K562 (cell line): ENCODE results near the gene ROM1. TPM values are rescaled to one million over a fixed set of nuclear protein-coding genes. Genes with fewer than 3 reads are reported as not detected.

Experiments
- BCOR ChIP-seq: fragments of 450-650 bp; IDR thresholded peaks from 2 replicates; pipeline ENCODE4 v1.6.1; 2016
- COPS2 ChIP-seq: fragments of 450-650 bp; conservative IDR thresholded peaks from 2 replicates; pipeline ENCODE4 v1.6.1; 2016; ENCODE audit warnings: mild to moderate bottlenecking, moderate library complexity
- CREM ChIP-seq: IDR thresholded peaks from 2 replicates; pipeline ENCODE4 v1.6.1; 2014; ENCODE audit warnings: antibody characterized with exemption, low read depth
- DPF2 ChIP-seq: fragments of 450-650 bp; IDR thresholded peaks from 2 replicates; pipeline ENCODE4 v1.6.1; 2016
- GATA2 ChIP-seq: sonication (generic); formaldehyde crosslinking; IDR thresholded peaks from 2 replicates; pipeline ENCODE4 v1.4.0; 2020; ENCODE audit warnings: mild to moderate bottlenecking, missing genetic modification reagents
- GATAD2B ChIP-seq: fragments of 450-650 bp; IDR thresholded peaks from 2 replicates; pipeline ENCODE4 v1.6.1; 2017; ENCODE audit warnings: mild to moderate bottlenecking, borderline replicate concordance
- MAFG ChIP-seq: fragments of 450-650 bp; conservative IDR thresholded peaks from 2 replicates; pipeline ENCODE4 v1.6.1; 2016; ENCODE audit warnings: missing genetic modification characterization, missing compliant biosample characterization
- MAFK ChIP-seq: IDR thresholded peaks from 2 replicates; pipeline ENCODE4 v1.6.1; 2011; ENCODE audit warnings: low read length, improper control_type of control experiment
- MIER1 ChIP-seq: fragments of 450-650 bp; IDR thresholded peaks from 2 replicates; pipeline ENCODE4 v1.6.1; 2016; ENCODE audit warnings: antibody characterized with exemption, mild to moderate bottlenecking, low read depth
- NFATC3 ChIP-seq: fragments of 450-650 bp; IDR thresholded peaks from 2 replicates; pipeline ENCODE4 v1.6.1; 2017; ENCODE audit warnings: mild to moderate bottlenecking
- NFRKB ChIP-seq: fragments of 450-650 bp; IDR thresholded peaks from 2 replicates; pipeline ENCODE4 v1.6.1; 2016; ENCODE audit warnings: low read depth
- NR2C2 ChIP-seq, 2 experiments: fragments of 200-800 bp in 1 of 2; sonication (Bioruptor generic) in 1 of 2; sonication (generic) in 1 of 2; formaldehyde crosslinking in 1 of 2; IDR thresholded peaks; 2 replicates each; pipeline versions ENCODE4 v1.6.1 to v1.8.0; 2016 to 2022; ENCODE audit warnings: mild to moderate bottlenecking in 1 of 2, missing compliant biosample characterization in 1 of 2, missing genetic modification characterization in 1 of 2, missing genetic modification reagents in 1 of 2
- PHTF2 ChIP-seq: fragments of 250-450 bp; sonication (Bioruptor Pico); IDR thresholded peaks from 2 replicates; pipeline ENCODE4 v1.5.0; 2021; ENCODE audit warnings: mild to moderate bottlenecking
- POLR3A ChIP-seq: IDR thresholded peaks from 2 replicates; pipeline ENCODE4 v1.6.1; 2011; ENCODE audit warnings: borderline replicate concordance, mild to moderate bottlenecking, moderate library complexity; ENCODE audit not compliant: insufficient read length, insufficient read depth; ENCODE audit errors: extremely low read depth
- RBM22 ChIP-seq: fragments of 200-400 bp; formaldehyde crosslinking; IDR thresholded peaks from 2 replicates; pipeline ENCODE4 v1.6.1; 2018; ENCODE audit warnings: low read length, low read depth; ENCODE audit not compliant: poor library complexity, severe bottlenecking
- SPI1 ChIP-seq: IDR thresholded peaks from 2 replicates; pipeline ENCODE4 v1.6.1; 2011; ENCODE audit warnings: low read depth, low read length, control low read depth, borderline replicate concordance
- TFAM ChIP-seq: fragments of 250-450 bp; sonication (Bioruptor Pico); conservative IDR thresholded peaks from 2 replicates; pipeline ENCODE4 v1.5.0; 2021; ENCODE audit warnings: mild to moderate bottlenecking, moderate library complexity
- ZFP36 ChIP-seq: fragments of 150-350 bp; IDR thresholded peaks from 2 replicates; pipeline ENCODE4 v1.6.1; 2018; ENCODE audit warnings: low read length, low read depth; ENCODE audit not compliant: partially characterized antibody
- ZNF384 ChIP-seq: IDR thresholded peaks from 2 replicates; pipeline ENCODE4 v1.6.1; 2012; ENCODE audit warnings: low read depth, low read length, improper control_type of control experiment
- polyA plus RNA-seq, 8 experiments: library from polyadenylated mRNA; depleted of rRNA in 4 of 8; stranded (reverse) in 5 of 8; unstranded in 3 of 8; fragments of >200 nt; fragmentation: Nextera tagmentation in 2 of 8; fragmentation: Illumina TruSeq in 1 of 8; extraction: Ambion mirVana in 2 of 8; extraction: Trizol in 1 of 8; gene quantifications; 2 replicates each; pipeline versions ENCODE4 v1.2.1 to v1.2.3, GENCODE V29; 2011 to 2014; ENCODE audit warnings: inconsistent platforms in 1 of 8, missing spikeins in 1 of 8
- total RNA-seq, 7 experiments: library from RNA; depleted of rRNA in 6 of 7; stranded (reverse); fragments of >200 nt in 6 of 7; fragmentation: Illumina TruSeq in 2 of 7; extraction: Trizol in 2 of 7; gene quantifications; 2 replicates each; pipeline versions ENCODE4 v1.2.1 to v1.2.3, GENCODE V29; 2011 to 2021; ENCODE audit warnings: low replicate concordance in 1 of 7
- TF ChIP-seq, protein P1 (sequence below): fragments of 450-650 bp; IDR thresholded peaks from 2 replicates; pipeline ENCODE4 v1.6.1; 2018; ENCODE audit warnings: mild to moderate bottlenecking, low read depth; ENCODE audit not compliant: partially characterized antibody
- TF ChIP-seq, protein P2 (sequence below): fragments of 250-450 bp; sonication (Bioruptor Pico); IDR thresholded peaks from 2 replicates; pipeline ENCODE4 v1.8.0; 2021; ENCODE audit warnings: moderate library complexity, mild to moderate bottlenecking, inconsistent platforms
- TF ChIP-seq, protein P3 (sequence below): IDR thresholded peaks from 2 replicates; pipeline ENCODE4 v1.6.1; 2011; ENCODE audit not compliant: insufficient read length; ENCODE audit errors: extremely low read depth
- TF ChIP-seq, protein P4 (sequence below), 2 experiments: fragments of 250-450 bp in 1 of 2; fragments of 450-650 bp in 1 of 2; sonication (Bioruptor Pico) in 1 of 2; IDR thresholded peaks; 2 replicates each; pipeline versions ENCODE4 v1.6.1 to v1.8.0; 2016 to 2021; ENCODE audit warnings: mild to moderate bottlenecking in 2 of 2, moderate library complexity in 2 of 2, missing compliant biosample characterization in 1 of 2, missing genetic modification characterization in 1 of 2

Gene ROM1
- total and polyA plus RNA-seq, 9 of the 15 experiments (the other 6 are each of a cell fraction or from before 2014, with no cell fraction given), result 0.75 to 4.0 (median 2.6) TPM

DNA sequence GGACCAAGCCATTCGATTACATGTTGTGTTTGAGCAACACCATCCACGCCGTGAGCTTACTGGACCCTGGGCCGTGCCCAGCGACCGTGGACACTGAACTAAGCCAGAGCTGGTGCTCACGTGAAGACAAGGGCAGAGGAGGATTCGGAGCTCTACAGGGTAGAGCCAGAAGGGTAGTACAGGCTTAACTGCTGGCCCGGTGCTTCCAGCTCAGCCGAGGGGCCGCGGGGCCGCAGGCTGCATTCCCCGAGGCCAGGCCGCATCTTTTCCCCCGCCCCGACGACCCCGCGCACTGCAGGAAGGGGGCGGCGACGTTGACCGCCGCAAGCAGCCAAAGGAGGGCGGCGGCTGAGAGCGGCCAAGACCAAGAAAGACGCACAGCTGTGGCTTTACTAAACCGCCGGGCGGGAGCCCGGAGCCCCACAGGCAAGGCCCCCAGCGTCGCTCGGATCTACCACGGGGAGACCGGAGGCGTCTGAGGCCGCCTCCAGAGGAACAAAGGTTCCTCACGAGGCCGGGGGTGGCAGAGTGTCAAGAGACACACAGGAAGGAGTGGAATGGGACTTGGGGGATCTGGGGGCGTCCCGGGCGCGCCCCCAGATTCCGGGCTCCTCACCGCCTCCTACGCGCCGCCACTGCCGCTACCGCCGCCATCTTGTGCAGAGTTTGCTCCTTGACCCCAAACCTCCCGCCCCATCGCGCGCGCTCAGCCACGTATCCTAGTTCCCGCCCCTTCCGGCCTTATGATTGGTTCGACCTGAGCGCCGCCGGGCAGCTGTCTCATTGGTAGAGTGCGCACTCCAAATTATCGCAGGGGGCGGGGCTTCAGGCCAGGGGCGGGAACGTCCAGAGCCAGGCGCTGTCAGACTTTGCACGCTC lies 33.1 kb downstream of the ROM1 start, which contains the start of gene GANAB (continued):
- TF ChIP-seq MAFG (tag) (no peak), RBM22 (peak; percentile 85), POLR3A (no peak), COPS2 (no peak), SPI1 (no peak), NFRKB (peak; percentile 74), MAFK (no peak), MIER1 (no peak), NR2C2 (CRISPR knock-in tag; IDR thresholded peaks at IDR 0.05) (peak; percentile 97), NR2C2 (tag; IDR thresholded peaks at IDR 0.05) (peak; percentile 99), PHTF2 (no peak), NFATC3 (no peak), GATAD2B (no peak), DPF2 (peak; percentile 20; the same call in 1 of the 2 replicates), TFAM (CRISPR knock-in tag) (no peak), CREM (peak; percentile 93), BCOR (no peak), ZNF384 (no peak), ZFP36 (no peak), GATA2 (CRISPR knock-in tag) (no peak)
- TF ChIP-seq, protein P1, sequence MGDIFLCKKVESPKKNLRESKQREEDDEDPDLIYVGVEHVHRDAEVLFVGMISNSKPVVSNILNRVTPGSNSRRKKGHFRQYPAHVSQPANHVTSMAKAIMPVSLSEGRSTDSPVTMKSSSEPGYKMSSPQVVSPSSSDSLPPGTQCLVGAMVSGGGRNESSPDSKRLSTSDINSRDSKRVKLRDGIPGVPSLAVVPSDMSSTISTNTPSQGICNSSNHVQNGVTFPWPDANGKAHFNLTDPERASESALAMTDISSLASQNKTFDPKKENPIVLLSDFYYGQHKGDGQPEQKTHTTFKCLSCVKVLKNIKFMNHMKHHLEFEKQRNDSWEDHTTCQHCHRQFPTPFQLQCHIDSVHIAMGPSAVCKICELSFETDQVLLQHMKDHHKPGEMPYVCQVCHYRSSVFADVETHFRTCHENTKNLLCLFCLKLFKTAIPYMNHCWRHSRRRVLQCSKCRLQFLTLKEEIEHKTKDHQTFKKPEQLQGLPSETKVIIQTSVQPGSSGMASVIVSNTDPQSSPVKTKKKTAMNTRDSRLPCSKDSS, result no peak
- TF ChIP-seq, protein P2, sequence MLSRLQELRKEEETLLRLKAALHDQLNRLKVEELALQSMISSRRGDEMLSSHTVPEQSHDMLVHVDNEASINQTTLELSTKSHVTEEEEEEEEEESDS (CRISPR knock-in tag), result no peak
- TF ChIP-seq, protein P3, sequence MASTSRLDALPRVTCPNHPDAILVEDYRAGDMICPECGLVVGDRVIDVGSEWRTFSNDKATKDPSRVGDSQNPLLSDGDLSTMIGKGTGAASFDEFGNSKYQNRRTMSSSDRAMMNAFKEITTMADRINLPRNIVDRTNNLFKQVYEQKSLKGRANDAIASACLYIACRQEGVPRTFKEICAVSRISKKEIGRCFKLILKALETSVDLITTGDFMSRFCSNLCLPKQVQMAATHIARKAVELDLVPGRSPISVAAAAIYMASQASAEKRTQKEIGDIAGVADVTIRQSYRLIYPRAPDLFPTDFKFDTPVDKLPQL, result no peak
- TF ChIP-seq, protein P4, sequence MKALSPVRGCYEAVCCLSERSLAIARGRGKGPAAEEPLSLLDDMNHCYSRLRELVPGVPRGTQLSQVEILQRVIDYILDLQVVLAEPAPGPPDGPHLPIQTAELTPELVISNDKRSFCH (CRISPR knock-in tag; IDR thresholded peaks at IDR 0.05), result no peak
- TF ChIP-seq, protein P4 (tag; IDR thresholded peaks at IDR 0.05), result peak; percentile 55; the same call in 1 of the 2 replicates
